TTC549 (cell line): Measurements from ENCODE around the gene PARP1.
"Not testable (repeated sequence)": the region's sequence is repeated elsewhere in the genome, so short reads cannot be mapped to it uniquely, and the experiment has no call there.

Experiments used
- FAIRE-seq: peaks from 2 replicates; lab custom pipeline; 2012; peaks lifted over from hg19 to GRCh38; lab: Jason Lieb, UNC

Gene PARP1

DNA sequence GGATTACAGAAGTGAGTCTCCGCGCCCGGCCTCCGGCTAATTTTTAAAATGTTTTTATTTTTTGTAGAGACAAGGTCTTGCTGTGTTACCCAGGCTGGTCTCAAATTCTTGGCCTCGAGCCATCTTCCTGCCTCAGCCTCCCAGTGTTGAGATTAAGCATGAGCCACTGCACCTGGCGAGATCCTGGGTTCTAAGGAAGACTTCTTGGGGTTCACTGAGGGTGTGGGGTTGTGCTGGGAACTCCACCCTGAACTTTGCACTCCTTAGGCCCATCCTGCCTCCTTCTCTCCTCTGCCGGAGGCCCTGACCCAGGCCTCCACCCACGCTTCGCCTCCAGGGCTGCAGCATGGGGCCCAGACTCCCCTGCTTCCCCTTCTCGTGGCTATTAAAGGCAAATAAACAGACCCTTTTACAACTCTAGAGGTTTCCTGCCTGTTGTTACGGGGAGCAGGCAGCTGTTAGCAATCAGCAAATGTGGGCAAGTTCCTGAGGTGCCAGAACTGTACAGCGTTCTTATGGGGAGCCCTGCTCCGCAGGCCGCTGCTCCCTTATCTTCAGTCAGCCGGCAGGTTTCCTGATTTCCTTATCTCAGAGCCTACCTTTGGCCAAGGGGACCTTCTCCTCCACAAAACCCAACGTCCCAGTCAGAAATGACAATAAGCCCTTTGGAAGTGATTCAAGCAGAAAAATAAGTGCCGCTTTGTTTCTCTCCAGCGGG is 57.9 kb downstream of the PARP1 start:
- no peak for FAIRE-seq

DNA sequence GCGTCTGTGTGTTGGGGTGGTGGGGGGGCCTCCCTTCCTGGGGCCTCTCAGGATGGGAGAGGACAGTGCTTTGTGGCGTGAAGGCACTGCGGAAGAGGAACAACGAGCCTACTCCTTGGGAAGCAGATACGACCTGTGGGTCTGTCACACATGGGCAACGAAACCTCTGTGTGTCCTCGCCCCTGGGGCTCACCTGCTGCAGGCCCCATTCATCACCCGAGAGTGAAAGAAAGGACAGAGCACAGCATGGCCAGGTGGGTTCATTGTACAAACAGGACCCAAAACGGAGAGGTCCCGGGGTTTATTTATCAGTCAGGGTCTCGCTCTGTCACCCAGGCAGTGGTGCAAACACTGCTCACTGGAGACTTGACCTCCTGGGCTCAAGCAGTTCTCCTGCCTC is 58.8 kb downstream of the PARP1 start:
- FAIRE-seq: no peak

DNA sequence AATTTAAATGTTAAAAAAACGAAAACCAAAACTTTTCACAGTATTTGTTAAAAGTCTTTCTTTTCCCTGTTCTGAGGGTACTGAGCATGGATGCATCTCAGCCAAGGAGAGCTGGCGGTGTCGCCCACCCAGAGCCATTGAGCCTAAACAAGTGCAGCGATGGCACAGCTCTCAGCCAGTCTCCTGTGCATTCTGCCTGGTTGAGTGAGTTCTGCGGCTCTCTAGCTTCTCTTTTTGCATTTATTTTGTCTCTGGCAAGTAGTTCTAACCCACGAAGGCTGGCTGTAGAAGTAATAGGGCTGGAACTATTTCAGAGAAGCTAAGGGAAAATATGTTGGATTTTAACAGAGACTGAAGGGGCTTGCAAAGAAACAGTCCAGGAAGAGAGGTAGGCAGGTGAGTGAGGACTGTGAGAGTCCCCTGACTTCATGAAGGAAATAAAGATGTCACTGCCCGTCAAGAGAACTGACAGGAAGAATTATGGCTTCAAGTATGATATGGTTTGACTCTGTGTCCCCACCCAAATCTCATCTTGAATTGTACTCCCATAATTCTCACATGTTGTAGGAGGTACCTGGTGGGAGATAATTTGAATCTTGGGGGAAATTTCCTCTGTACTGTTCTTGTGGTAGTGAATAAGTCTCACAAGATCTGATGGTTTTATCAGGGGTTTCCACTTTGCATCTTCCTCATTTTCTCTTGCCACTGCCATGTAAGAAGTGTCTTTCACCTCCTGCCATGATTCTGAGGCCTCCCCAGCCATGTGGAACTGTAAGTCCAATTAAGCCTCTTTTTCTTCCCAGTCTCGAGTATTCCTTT is 63.2 kb downstream of the PARP1 start:
- FAIRE-seq: no peak

DNA sequence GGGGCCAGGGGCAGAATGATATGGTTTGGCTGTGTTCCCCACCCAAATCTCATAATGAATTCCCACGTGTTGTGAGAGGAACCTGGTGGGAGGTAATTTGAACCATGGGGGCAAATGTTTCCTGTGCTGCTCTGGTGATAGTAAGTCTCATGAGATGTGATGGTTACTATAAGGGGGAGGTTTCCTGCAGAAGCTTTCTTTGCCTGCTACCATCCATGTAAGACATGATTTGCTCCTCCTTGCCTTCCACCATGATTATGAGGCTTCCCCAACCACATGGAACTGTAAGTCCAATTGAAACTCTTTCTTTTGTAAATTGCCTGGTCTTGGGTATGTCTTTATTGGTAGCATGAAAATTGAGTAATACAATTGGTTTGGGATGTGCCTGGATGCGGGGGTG is 65.2 kb downstream of the PARP1 start:
- FAIRE-seq: no peak

DNA sequence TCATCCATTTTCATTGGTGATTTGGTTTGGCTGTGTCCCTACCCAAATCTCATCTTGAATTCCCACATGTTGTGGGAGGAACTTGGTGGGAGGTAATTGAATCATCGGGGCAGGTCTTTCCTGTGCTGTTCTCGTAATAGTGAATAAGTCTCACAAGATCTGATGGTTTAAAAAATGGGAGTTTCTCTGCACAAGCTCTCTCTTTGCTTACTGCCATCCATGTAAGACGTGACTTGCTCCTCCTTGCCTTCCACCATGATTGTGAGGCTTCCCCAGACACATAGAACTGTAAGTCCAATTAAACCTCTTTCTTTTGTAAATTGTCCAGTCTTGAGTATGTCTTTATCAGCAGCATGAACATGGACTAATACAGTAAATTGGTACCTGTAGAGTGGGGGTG is 67.8 kb downstream of the PARP1 start:
- FAIRE-seq: not testable (repeated sequence)

DNA sequence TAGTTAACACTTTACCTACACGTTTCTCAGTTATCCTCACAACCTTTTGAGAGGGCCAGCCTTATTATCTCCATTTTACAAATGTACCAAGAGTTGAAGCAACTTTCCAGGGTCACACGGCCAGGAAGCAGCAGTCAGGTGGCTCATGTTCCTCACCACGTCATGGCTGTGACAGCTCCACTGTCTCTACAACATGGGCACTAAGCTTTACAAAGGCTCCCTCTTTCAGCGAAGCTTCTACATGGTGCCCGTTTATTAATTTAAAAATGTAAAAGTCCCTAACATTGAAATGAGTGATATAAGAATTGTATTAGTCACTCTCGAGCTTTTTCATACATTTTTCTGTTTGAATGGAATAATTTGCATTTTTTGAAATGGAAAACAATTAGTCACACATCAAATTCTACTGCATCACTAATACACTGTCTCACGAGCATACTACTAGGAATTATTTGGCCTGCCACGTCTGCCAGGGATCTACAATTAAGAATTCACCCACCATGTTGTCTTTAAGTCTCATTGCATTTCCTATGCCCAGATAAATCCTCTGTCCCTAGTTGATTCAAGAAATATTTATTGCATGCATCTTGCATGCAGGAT is 70.5 kb downstream of the PARP1 start:
- no peak for FAIRE-seq

DNA sequence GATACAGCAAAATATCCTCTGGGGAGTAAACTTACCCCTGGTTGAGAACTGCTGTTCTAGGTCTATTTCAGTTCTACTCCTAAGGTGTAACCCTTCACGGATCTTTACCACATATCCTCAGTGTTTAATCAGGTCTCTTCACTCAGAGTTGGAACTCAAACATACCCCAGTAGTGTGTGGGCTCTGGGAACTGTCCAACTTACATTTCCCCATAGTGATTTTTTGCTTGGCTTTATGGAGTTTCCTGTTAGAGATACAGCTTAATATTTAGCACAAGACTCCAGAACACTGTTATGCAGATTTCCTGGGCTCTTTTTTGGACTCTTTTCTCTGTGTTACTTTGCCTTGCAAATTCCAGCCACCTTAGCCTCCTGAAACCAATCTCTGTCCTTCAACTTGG is 72.2 kb downstream of the PARP1 start:
- no peak for FAIRE-seq

DNA sequence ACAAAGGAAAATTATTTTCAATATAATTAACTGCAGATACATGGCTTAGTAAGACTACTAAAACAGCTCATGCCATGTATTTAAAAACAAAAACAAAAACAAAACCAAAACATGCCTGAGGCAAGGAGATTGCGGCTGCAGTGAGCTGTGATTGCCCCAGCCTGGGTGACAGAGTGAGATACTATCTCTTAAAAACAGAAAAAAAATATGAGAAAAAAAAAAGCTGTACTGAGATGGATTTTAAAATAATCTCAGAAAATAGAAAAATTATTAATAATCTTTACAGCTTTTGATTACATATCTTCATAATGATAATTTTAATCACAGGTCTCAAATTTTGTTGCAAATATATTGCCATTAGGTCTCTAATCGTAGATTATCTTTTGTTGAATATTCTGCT is 74.9 kb downstream of the PARP1 start:
- FAIRE-seq: no peak

DNA sequence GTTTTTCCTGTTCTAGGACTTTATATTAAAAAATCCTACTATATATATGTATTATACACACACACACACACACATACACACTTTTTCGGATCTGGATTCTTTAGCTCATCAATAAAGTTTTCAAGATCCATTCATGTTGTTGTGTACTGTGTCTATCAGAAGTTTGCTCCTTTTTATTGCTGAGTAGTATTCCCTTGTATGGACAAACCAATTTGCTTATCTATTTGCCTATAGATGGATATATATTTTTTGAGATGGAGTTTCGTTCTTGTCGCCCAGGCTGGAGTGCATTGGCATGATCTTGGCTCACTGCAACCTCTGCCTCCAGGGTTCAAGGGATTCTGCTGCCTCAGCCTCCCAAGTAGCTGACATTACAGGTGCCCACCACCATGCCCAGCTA is 78.7 kb downstream of the PARP1 start:
- no peak for FAIRE-seq

DNA sequence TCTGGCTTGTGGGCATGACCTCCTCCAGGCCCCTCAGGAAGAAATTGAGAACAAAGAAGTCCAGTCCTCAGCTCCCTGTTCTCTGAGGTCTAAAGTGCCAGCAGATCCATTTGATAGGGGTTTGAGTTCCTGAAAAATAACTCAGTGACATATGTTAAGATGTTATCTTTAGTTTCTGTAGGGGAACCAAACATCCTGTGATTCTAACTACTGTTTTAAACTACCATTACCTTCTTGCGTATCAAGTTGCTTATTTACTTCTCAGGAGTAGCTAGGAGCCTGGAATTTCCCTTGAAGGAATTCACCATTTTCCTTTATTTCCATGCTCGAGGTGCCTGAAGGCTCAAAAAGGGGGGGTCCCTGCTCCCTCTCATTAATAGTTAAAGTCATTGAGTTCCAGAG is 80.1 kb downstream of the PARP1 start:
- FAIRE-seq: no peak

DNA sequence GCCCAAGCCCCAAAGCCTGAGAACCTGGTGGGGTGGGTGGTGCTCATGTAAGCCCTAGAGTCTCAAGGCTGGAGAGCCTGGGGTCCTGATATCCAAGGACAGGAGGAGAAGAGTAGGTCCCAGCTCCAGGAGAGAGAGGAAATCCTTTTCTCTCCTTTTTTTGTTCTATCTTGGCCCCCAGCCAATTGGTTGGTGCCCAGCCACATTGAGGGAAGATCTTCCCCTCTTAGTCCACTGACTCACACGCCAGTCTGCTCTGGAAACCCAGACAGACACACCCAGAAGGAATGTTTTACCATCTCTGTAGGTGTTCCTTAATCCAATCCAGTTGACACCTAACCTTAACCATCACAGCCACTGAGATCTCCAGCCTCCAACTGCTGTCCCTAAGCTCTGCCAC is 82.7 kb downstream of the PARP1 start:
- FAIRE-seq: no peak

DNA sequence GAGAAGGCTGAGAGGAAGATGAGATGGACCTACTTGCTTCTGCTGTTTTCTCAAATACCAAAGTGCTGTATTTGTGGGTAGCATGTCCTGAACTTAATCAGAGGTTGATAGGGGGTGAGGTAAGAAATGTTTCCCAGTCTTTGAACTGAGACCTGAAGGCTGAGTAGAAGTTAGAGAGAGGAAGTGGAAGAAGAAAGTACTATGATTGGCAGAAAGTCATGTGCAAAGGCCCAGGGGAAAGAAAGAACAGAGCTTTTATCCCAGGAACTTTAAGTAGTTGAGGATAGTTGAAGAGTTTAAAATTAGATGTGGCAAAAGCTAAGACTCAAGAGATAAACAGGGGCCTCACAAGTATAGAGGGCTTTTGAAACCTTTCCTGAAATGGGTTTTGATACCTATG is 83.4 kb downstream of the PARP1 start:
- FAIRE-seq: no peak

DNA sequence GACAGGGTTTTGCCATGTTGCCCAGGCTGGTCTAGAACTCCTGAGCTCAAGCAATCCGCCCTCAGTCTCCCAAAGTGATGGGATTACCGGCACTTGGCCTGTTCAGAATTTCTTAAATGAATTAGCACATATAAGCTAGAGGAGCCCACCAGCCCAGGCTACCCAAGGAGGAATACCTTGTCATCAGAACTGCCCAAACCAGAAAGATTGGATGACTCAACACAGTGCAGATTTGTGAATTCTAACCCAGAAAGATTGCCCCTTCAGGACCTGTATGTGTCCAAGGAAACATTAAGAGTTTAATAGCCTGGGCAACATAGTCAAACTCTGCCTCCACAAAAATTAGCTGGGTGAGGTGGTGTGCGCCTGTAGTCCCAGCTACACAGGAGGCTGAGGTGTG is 84.9 kb downstream of the PARP1 start:
- no peak for FAIRE-seq

DNA sequence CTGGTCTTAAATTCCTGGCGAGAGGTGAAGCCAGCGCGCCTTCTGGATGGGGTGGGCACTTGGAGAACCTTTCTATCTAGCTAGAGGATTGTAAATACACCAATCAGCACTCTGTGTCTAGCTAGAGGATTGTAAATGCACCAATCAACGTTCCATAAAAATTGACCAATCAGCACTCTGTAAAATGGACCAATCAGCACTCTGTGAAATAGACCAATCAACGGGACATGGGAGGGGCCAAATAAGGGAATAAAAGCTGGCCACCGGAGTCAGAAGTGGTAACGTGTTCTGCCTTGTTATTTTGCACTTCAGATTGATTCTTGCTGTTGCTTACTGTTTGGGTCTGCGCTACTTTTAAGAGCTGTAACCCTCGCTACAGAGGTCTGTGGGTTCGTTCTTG is 87.0 kb downstream of the PARP1 start:
- no peak for FAIRE-seq

DNA sequence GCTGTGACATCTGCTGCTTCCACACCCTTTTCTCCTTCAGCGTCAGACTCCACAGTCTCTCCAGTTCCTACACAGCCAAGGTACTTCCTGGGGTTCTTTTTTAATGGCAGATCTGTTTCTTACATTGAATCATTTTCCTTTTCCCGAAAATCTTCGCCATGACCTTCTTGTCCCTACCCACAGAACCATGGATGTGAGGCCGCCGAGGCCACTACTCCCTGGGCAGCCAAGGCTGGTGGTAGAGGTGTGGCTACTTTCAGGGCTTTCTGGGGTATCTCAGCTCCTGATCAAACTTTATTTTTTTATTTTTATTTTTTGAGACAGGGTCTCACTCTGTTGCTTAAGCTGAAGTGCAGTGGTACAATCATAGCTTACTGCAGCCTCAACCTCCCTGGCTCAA is 89.4 kb downstream of the PARP1 start:
- no peak for FAIRE-seq

DNA sequence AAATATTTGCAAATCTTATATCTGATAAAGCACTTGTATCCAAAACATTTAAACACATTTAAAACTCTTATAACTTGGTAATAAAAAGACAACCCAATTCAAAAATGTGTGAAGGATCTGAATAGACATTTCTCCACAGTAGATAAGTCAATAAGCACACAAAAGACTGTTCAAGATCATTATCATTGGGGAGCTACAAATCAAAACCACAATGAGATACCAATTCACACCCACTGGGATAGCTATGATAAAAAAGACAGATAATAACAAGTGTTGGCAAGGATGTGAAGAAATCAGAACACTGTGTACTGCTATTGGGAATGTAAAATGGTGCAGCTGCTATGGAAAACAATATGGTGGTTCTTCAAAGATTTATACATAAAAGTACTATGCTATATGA is 93.8 kb downstream of the PARP1 start:
- no peak for FAIRE-seq

DNA sequence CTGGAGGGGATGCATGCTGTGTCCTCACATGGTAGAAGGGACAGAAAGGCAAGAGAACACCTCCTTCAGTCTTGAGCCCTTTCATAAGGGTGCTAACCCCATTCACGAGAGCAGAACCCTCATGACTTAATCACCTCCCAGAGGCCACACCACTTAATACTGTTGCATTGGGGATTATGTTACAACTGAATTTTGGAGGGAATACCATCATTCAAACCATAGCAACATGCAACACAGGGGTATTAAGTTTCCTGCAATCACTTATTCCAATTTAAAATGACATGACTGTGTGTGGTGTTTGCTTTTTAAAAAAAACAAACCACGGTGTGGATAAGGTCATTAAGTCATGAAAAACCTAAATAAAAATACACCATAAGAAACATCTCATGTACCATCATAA is 95.8 kb downstream of the PARP1 start:
- no peak for FAIRE-seq

DNA sequence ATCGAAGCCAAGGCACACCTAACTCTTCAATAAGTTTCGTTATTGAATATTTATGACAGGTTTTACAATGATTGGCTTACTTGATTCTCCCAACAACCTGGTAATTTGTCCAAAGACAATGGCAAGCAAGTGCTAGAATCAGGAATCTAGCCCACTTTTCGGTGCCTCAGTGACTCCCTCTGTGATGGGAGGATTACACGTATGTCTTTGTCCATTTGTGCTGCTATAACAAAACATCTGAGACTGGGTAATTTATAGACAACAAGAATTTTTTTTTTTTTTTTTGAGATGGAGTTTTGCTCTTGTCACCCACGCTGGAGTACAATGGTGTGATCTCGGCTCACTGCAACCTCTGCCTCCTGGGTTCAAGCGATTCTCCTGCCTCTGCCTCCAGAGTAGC is 96.5 kb downstream of the PARP1 start:
- no peak for FAIRE-seq
